IMR-90 (cell line): ENCODE measurements around the gene PAX3. TPM values are rescaled to one million over a fixed set of nuclear protein-coding genes. Genes with fewer than 3 reads are reported as not detected.

Experiments used
- ATAC-seq: fragments of 200-7000 bp; cut with Tn5 transposase; 2 replicates; pipeline ENCODE4 v1.9.1; 2020; ENCODE audit warnings: low read depth, mild to moderate bottlenecking, moderate library complexity
- BruUV-seq: library from RNA; stranded (reverse); fragments of 400-500 nt; replicated peaks from 2 replicates; lab custom pipeline; 2021; lab: Mats Ljungman, UMichigan
- CTCF ChIA-PET: fragments of 300-600 bp; formaldehyde crosslinking; extraction: SDS; loops from one replicate; lab custom pipeline; 2021; ENCODE audit warnings: antibody characterized with exemption; lab: Yijun Ruan, JAX
- POLR2A ChIA-PET: fragments of 300-600 bp; sonication (Branson Sonifier 250); formaldehyde crosslinking; loops from one replicate; lab custom pipeline; 2022; ENCODE audit warnings: antibody characterized with exemption; ENCODE audit not compliant: unreplicated experiment; lab: Charles Lee
- DNase-seq: peaks from one replicate; pipeline ENCODE4 v3.0.0; 2013
- H2AFZ ChIP-seq: replicated peaks from 2 replicates; pipeline ENCODE3; 2013; ENCODE audit warnings: low read length, mild to moderate bottlenecking; ENCODE audit not compliant: poor library complexity
- H2AK5ac ChIP-seq: 2 replicates; pipeline ENCODE4 v1.6.1; 2013; ENCODE audit warnings: low read depth, low read length, inconsistent platforms
- H2AK9ac ChIP-seq: replicated peaks from 2 replicates; pipeline ENCODE3; 2013; ENCODE audit warnings: mild to moderate bottlenecking, low read depth, low read length, moderate library complexity; ENCODE audit not compliant: poor library complexity
- H2BK120ac ChIP-seq: 2 replicates; pipeline ENCODE4 v1.6.1; 2013; ENCODE audit warnings: low read depth, low read length, inconsistent platforms
- H2BK15ac ChIP-seq: 3 replicates; pipeline ENCODE4 v1.6.1; 2013; ENCODE audit warnings: low read depth, low read length, inconsistent platforms
- H2BK20ac ChIP-seq: 2 replicates; pipeline ENCODE4 v1.6.1; 2013; ENCODE audit warnings: low read depth, mild to moderate bottlenecking, inconsistent platforms, low read length, moderate library complexity
- H2BK5ac ChIP-seq: 2 replicates; pipeline ENCODE4 v1.6.1; 2013; ENCODE audit warnings: mild to moderate bottlenecking, low read depth, low read length, inconsistent platforms; ENCODE audit not compliant: poor library complexity, severe bottlenecking
- H3K14ac ChIP-seq: replicated peaks from 2 replicates; pipeline ENCODE4 v1.6.1; 2013; ENCODE audit warnings: low read depth, low read length, inconsistent platforms
- H3K18ac ChIP-seq: 2 replicates; pipeline ENCODE4 v1.6.1; 2013; ENCODE audit warnings: low read depth, low read length, control low read depth
- H3K23ac ChIP-seq: 2 replicates; pipeline ENCODE4 v1.6.1; 2013; ENCODE audit warnings: low read depth, low read length, inconsistent platforms
- H3K27ac ChIP-seq: 2 replicates; pipeline ENCODE4 v1.5.1; 2013; ENCODE audit warnings: mild to moderate bottlenecking, control low read depth, low read length; ENCODE audit not compliant: insufficient read depth
- H3K27me3 ChIP-seq: 2 replicates; pipeline ENCODE4 v1.6.1; 2013; ENCODE audit warnings: low read length; ENCODE audit not compliant: control insufficient read depth, insufficient read depth
- H3K36me3 ChIP-seq: 2 replicates; pipeline ENCODE4 v1.6.1; 2013; ENCODE audit warnings: low read length, mixed read lengths; ENCODE audit not compliant: control insufficient read depth, insufficient read depth
- H3K4ac ChIP-seq: 2 replicates; pipeline ENCODE4 v1.6.1; 2013; ENCODE audit warnings: low read depth, low read length, inconsistent platforms
- H3K4me1 ChIP-seq: 2 replicates; pipeline ENCODE4 v1.6.1; 2013; ENCODE audit warnings: low read length, mixed read lengths; ENCODE audit not compliant: control insufficient read depth, insufficient read depth
- H3K4me2 ChIP-seq: 2 replicates; pipeline ENCODE4 v1.6.1; 2013; ENCODE audit warnings: low read depth, mild to moderate bottlenecking, control low read depth, low read length, moderate library complexity
- H3K4me3 ChIP-seq: 2 replicates; pipeline ENCODE4 v1.5.1; 2013; ENCODE audit warnings: low read depth, mild to moderate bottlenecking, control low read depth, low read length, moderate library complexity; ENCODE audit not compliant: insufficient read depth
- H3K56ac ChIP-seq: 2 replicates; pipeline ENCODE4 v1.6.1; 2013; ENCODE audit warnings: low read length, inconsistent platforms; ENCODE audit not compliant: insufficient read depth; ENCODE audit errors: extremely low read depth
- H3K79me1 ChIP-seq, 2 experiments: 2 replicates each; pipeline ENCODE4 v1.6.1; 2013; ENCODE audit warnings: low read length in 2 of 2, inconsistent platforms in 1 of 2, low read depth in 1 of 2
- H3K9ac ChIP-seq: 2 replicates; pipeline ENCODE4 v1.6.1; 2013; ENCODE audit warnings: low read depth, low read length, control low read depth
- H3K9me1 ChIP-seq: 2 replicates; pipeline ENCODE4 v1.6.1; 2013; ENCODE audit warnings: low read length, inconsistent platforms; ENCODE audit not compliant: insufficient read depth
- H3K9me3 ChIP-seq: 2 replicates; pipeline ENCODE4 v1.6.1; 2013; ENCODE audit warnings: low read length; ENCODE audit not compliant: control insufficient read depth, insufficient read depth
- H4K20me1 ChIP-seq: 2 replicates; pipeline ENCODE4 v1.6.1; 2013; ENCODE audit warnings: low read length, inconsistent platforms; ENCODE audit not compliant: insufficient read depth
- H4K5ac ChIP-seq: 2 replicates; pipeline ENCODE4 v1.6.1; 2013; ENCODE audit warnings: mild to moderate bottlenecking, low read depth, low read length, control low read depth
- H4K8ac ChIP-seq, 2 experiments: 2 replicates each; pipeline ENCODE4 v1.6.1; 2013; ENCODE audit warnings: low read depth in 2 of 2, low read length in 2 of 2, control low read depth in 1 of 2, inconsistent platforms in 1 of 2
- H4K91ac ChIP-seq: 2 replicates; pipeline ENCODE4 v1.6.1; 2013; ENCODE audit warnings: low read depth, low read length, inconsistent platforms; ENCODE audit not compliant: insufficient read depth
- BHLHE40 ChIP-seq: fragments of 150-350 bp; IDR thresholded peaks from 2 replicates; pipeline ENCODE4 v1.6.1; 2016; ENCODE audit warnings: mild to moderate bottlenecking, low read depth, low read length
- CEBPB ChIP-seq: IDR thresholded peaks from 2 replicates; pipeline ENCODE4 v1.6.1; 2012; ENCODE audit warnings: low read depth, low read length, improper control_type of control experiment
- CHD1 ChIP-seq: IDR thresholded peaks from 2 replicates; pipeline ENCODE4 v1.6.1; 2012; ENCODE audit warnings: low read depth, low read length, improper control_type of control experiment
- FOS ChIP-seq: fragments of 150-350 bp; IDR thresholded peaks from 2 replicates; pipeline ENCODE4 v1.6.1; 2016; ENCODE audit warnings: low read depth, low read length
- MAFK ChIP-seq: IDR thresholded peaks from 2 replicates; pipeline ENCODE4 v1.6.1; 2012; ENCODE audit warnings: low read depth, low read length, improper control_type of control experiment
- MAZ ChIP-seq: IDR thresholded peaks from 2 replicates; pipeline ENCODE4 v1.6.1; 2012; ENCODE audit warnings: low read depth, mild to moderate bottlenecking, low read length, improper control_type of control experiment, moderate library complexity, borderline replicate concordance
- MXI1 ChIP-seq: IDR thresholded peaks from 2 replicates; pipeline ENCODE4 v1.6.1; 2012; ENCODE audit warnings: low read depth, mild to moderate bottlenecking, low read length, moderate library complexity, borderline replicate concordance
- NFE2L2 ChIP-seq: fragments of 150-350 bp; IDR thresholded peaks from 2 replicates; pipeline ENCODE4 v1.6.1; 2016; ENCODE audit warnings: low read depth, mild to moderate bottlenecking, low read length
- POLR2A ChIP-seq: IDR thresholded peaks from 2 replicates; pipeline ENCODE4 v1.6.1; 2012; ENCODE audit warnings: mild to moderate bottlenecking, low read depth, low read length
- RAD21 ChIP-seq: IDR thresholded peaks from 2 replicates; pipeline ENCODE4 v1.6.1; 2012; ENCODE audit warnings: low read length, improper control_type of control experiment
- RCOR1 ChIP-seq: IDR thresholded peaks from 2 replicates; pipeline ENCODE4 v1.6.1; 2012; ENCODE audit warnings: mild to moderate bottlenecking, low read length, improper control_type of control experiment; ENCODE audit not compliant: insufficient replicate concordance
- RFX5 ChIP-seq: IDR thresholded peaks from 2 replicates; pipeline ENCODE4 v1.8.0; 2012; ENCODE audit warnings: low read depth, mild to moderate bottlenecking, low read length, moderate library complexity
- SMC3 ChIP-seq: fragments of 150-350 bp; IDR thresholded peaks from 2 replicates; pipeline ENCODE4 v1.6.1; 2016; ENCODE audit warnings: low read depth, mild to moderate bottlenecking, antibody characterized with exemption, low read length, moderate library complexity
- USF2 ChIP-seq: fragments of 150-350 bp; IDR thresholded peaks from 2 replicates; pipeline ENCODE4 v1.6.1; 2017; ENCODE audit warnings: mild to moderate bottlenecking, antibody characterized with exemption, low read length, low read depth
- WGBS, 2 experiments: methylation state at CpG; one replicate each; pipeline versions ENCODE4 v1.1.5 to v1.1.7; 2013; ENCODE audit warnings: missing lambda C conversion rate in 2 of 2; ENCODE audit not compliant: insufficient read length in 1 of 2; ENCODE audit errors: extremely low coverage in 2 of 2; 5-methylcytosine and 5-hydroxymethylcytosine counted together
- dilution Hi-C: fragments of 300-500 bp; cut with HindIII; formaldehyde crosslinking; loops from one replicate; pipeline ENCODE4 v1.14.3; 2018; ENCODE audit warnings: low sequenced_read_pairs; ENCODE audit not compliant: unreplicated experiment
- in situ Hi-C: fragments of 300-500 bp; cut with MboI; formaldehyde crosslinking; loops from 3 replicates; pipeline ENCODE4 v1.14.3; 2019; ENCODE audit warnings: low sequenced_read_pairs, inconsistent platforms, mixed read lengths
- intact Hi-C: fragments of 100-400 bp; cut with micrococcal nuclease; formaldehyde crosslinking; loops from 2 replicates; pipeline ENCODE4 v1.10.0; 2022
- polyA plus RNA-seq, 3 experiments: library from polyadenylated mRNA; depleted of rRNA; stranded (reverse); fragments of >200 nt; gene quantifications; 2 replicates each; pipeline ENCODE4 v1.2.3, GENCODE V29; 2012; ENCODE audit warnings: low replicate concordance in 1 of 3
- total RNA-seq: library from RNA; depleted of rRNA; stranded (reverse); fragments of >200 nt; gene quantifications from 2 replicates; pipeline ENCODE4 v1.2.3, GENCODE V29; 2012
- TF ChIP-seq, protein P1 (sequence below): fragments of 150-350 bp; IDR thresholded peaks from 2 replicates; pipeline ENCODE4 v1.6.1; 2016; ENCODE audit warnings: low read depth, mild to moderate bottlenecking, low read length, moderate library complexity, borderline replicate concordance
- TF ChIP-seq, protein P2 (sequence below): conservative IDR thresholded peaks from 2 replicates; pipeline ENCODE4 v1.5.1; 2012; ENCODE audit warnings: mild to moderate bottlenecking, low read depth, low read length, improper control_type of control experiment

PAX3 gene
- total and polyA plus RNA-seq, 2 of the 4 experiments (the other 2 are of a cell fraction) = not detected

DNA sequence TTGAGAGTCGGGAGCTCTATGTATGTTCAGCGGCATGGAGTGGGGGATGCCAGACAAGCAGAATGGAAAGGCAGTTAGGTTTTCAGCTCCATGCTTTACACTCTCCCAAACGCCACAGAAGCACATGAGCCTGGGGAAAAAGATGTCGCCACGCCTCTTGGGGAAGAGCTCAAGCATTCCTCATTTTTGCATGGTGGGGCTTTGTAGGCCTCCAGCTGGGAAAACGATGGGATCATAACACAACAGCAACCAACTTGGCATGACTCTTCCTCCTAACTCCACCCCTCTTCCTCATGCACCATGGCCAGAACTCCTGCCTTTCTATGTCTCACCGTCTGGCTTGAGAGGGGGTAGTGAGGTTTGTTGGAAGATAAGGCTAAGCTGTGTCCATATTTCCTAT, 102.6 kb downstream of the PAX3 start:
- Histone ChIP-seq H3K4me2 (no peak overlapping the region), H3K23ac (no peak overlapping the region), H3K9me1 (no peaks in the 10 kb centered on the region), H4K20me1 (no peaks in the 10 kb centered on the region), H2AK5ac (no peak overlapping the region), H3K4me1 (no peaks in the 10 kb centered on the region), H3K18ac (no peak overlapping the region), H3K27ac (no peak overlapping the region), H3K56ac (no peak overlapping the region), H2AK9ac (no peak overlapping the region), H3K9ac (no peak overlapping the region), H4K5ac (no peak overlapping the region), H2AFZ (no peak overlapping the region), H3K4me3 (no peak overlapping the region), H2BK20ac (no peak overlapping the region), H4K8ac (no peak overlapping the region), H3K9me3 (peaks cover 2% of the 10 kb centered on the region; the same call in 1 of the 2 replicates), H3K79me1 (no peaks in the 10 kb centered on the region), H4K91ac (no peak overlapping the region), H3K14ac (no peak overlapping the region), H2BK120ac (no peak overlapping the region), H3K36me3 (no peaks in the 10 kb centered on the region), H3K27me3 (no peaks in the 10 kb centered on the region), H2BK15ac (no peak overlapping the region), H3K4ac (no peak overlapping the region), H2BK5ac (no peak overlapping the region)
- in situ Hi-C loops = no loop called here
- intact Hi-C loops = no loop called here
- no peak for ATAC-seq
- TF ChIP-seq BHLHE40 (no peak), USF2 (no peak), POLR2A (no peak), CEBPB (no peak), RFX5 (no peak), FOS (no peak), MXI1 (no peak), RCOR1 (no peak), CHD1 (no peak), NFE2L2 (no peak), SMC3 (no peak), MAFK (no peak), MAZ (no peak), RAD21 (no peak)
- TF ChIP-seq, protein P1, sequence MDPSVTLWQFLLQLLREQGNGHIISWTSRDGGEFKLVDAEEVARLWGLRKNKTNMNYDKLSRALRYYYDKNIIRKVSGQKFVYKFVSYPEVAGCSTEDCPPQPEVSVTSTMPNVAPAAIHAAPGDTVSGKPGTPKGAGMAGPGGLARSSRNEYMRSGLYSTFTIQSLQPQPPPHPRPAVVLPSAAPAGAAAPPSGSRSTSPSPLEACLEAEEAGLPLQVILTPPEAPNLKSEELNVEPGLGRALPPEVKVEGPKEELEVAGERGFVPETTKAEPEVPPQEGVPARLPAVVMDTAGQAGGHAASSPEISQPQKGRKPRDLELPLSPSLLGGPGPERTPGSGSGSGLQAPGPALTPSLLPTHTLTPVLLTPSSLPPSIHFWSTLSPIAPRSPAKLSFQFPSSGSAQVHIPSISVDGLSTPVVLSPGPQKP = no peak
- TF ChIP-seq, protein P2, sequence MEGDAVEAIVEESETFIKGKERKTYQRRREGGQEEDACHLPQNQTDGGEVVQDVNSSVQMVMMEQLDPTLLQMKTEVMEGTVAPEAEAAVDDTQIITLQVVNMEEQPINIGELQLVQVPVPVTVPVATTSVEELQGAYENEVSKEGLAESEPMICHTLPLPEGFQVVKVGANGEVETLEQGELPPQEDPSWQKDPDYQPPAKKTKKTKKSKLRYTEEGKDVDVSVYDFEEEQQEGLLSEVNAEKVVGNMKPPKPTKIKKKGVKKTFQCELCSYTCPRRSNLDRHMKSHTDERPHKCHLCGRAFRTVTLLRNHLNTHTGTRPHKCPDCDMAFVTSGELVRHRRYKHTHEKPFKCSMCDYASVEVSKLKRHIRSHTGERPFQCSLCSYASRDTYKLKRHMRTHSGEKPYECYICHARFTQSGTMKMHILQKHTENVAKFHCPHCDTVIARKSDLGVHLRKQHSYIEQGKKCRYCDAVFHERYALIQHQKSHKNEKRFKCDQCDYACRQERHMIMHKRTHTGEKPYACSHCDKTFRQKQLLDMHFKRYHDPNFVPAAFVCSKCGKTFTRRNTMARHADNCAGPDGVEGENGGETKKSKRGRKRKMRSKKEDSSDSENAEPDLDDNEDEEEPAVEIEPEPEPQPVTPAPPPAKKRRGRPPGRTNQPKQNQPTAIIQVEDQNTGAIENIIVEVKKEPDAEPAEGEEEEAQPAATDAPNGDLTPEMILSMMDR = no peak
- no peak for DNase-seq
- ChIA-PET POLR2A (no interaction called here), CTCF (no interaction called here)
- BruUV-seq = no TSS peak
- dilution Hi-C loops = no loop called here
- WGBS, 2 experiments = no CpG with 5 or more reads among the region's 7 CpGs
